Large intestine (tissue), 3 donors: ENCODE data around the gene RSRC2. TPM values are rescaled to one million over a fixed set of nuclear protein-coding genes. Genes with fewer than 3 reads are reported as not detected.
"Not testable (repeated sequence)": the region's sequence is repeated elsewhere in the genome, so short reads cannot be mapped to it uniquely, and the experiment has no call there.

Source experiments
- DNase-seq, 2 donors: peaks; one replicate each; pipeline versions ENCODE4 v3.0.0 to v3.0.0-alpha.2; 2013
- H3K27ac ChIP-seq: one replicate; pipeline ENCODE4 v1.5.1; 2013; ENCODE audit warnings: low read length
- H3K27me3 ChIP-seq: 2 replicates; pipeline ENCODE4 v1.6.1; 2013; ENCODE audit warnings: low read length; ENCODE audit not compliant: control insufficient read depth, insufficient read depth
- H3K36me3 ChIP-seq: 2 replicates; pipeline ENCODE4 v1.6.1; 2013; ENCODE audit warnings: low read length; ENCODE audit not compliant: control insufficient read depth, insufficient read depth
- H3K4me1 ChIP-seq: one replicate; pipeline ENCODE4 v1.6.1; 2013; ENCODE audit warnings: low read length; ENCODE audit not compliant: control insufficient read depth, insufficient read depth
- H3K4me3 ChIP-seq: one replicate; pipeline ENCODE4 v1.5.1; 2013; ENCODE audit warnings: low read length
- H3K9me3 ChIP-seq: one replicate; pipeline ENCODE4 v1.6.1; 2013; ENCODE audit warnings: mild to moderate bottlenecking, low read depth, low read length, moderate library complexity; ENCODE audit not compliant: control insufficient read depth
- WGBS: methylation state at CpG from one replicate; pipeline ENCODE4 v1.1.5; 2013; ENCODE audit warnings: low lambda C conversion rate; ENCODE audit not compliant: insufficient coverage; 5-methylcytosine and 5-hydroxymethylcytosine counted together
- polyA plus RNA-seq: library from polyadenylated mRNA; unstranded; fragments of 120-200 nt; gene quantifications from one replicate; pipeline ENCODE4 v1.2.1, GENCODE V29; 2013

The RSRC2 gene
- polyA plus RNA-seq, 1 donor: 120 TPM

DNA sequence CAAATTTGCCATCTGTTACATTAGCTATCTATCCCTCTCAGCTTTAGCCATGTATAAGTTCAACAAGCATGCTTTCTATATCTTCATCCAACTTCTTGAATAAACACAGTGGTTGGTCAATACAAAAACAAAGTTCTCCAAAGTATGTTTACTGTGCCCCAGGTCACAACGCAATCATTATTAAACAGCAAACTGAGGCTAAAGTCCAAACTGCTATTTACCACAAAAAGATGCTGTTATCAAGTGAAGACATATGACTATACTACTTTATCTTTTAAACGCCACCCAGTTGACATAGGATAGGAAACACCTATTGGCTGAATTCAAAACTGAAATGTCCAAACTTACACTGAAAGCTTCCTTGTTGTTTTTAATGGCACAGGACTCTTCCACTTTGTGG is 37.7 kb downstream of the RSRC2 start:
- H3K27ac ChIP-seq: no peak overlapping the region
- DNase-seq: peak; percentile 29 to 36
- H3K27me3 ChIP-seq: no peaks in the 10 kb centered on the region
- H3K4me3 ChIP-seq: no peak overlapping the region
- no peaks in the 10 kb centered on the region for H3K9me3 ChIP-seq
- 20% methylated on average over 1 of the region's 2 CpGs for WGBS
- H3K36me3 ChIP-seq: peaks cover 63% of the 10 kb centered on the region
- no peaks in the 10 kb centered on the region for H3K4me1 ChIP-seq

DNA sequence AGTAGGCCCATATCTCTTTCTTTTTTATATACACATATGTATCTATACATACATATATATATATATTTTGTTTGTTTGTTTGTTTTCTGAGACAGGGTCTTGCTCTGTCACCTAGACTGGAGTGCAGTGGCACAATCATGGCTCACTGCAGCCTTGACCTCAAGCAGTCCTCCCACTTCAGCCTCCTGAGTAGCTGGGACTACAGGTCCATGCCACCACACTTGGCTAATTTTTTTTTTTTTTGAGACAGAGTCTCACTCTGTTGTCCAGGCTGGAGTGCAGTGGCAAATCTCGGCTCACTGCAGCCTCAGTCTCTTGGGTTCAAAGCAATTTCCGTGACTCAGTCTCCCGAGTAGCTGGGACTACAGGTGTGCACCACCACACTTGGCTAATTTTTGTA is 38.9 kb downstream of the RSRC2 start:
- no CpG with 5 or more reads among the region's 3 CpGs for WGBS

DNA sequence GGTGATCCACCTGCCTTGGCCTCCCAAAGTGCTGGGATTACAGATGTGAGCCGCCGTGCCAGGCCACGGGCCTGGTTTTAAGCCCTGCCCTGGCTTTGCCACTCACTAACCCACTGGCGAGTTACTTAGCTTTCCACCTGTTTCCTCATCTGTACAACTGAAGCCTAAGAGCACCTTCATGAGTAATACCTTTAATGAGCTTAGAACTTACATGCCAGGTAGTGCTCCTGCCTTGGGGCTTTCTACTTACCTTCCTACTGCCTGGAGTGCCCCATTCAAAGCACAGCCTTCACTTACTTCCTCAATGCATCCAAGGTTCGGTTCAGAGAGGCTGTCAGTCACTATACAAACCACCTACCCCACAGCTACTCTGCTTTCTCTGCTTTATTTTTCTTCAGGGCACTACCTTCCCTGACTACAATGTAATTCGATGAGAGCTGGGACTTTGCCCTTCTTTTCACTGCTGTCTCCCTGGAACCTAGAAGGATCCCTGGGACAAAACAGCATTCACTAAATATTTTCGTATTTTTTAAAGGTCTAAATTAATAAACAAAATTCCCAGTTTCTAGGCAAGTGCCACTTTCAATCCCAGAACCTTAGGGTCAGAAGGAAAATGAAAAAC is 39.8 kb downstream of the RSRC2 start:
- no peaks in the 10 kb centered on the region for H3K9me3 ChIP-seq
- no peaks in the 10 kb centered on the region for H3K27me3 ChIP-seq
- 71% methylated on average over 1 of the region's 7 CpGs for WGBS
- DNase-seq: no peak
- H3K4me1 ChIP-seq: no peaks in the 10 kb centered on the region
- no peak overlapping the region for H3K27ac ChIP-seq
- H3K4me3 ChIP-seq: no peak overlapping the region
- H3K36me3 ChIP-seq: peaks cover 60% of the 10 kb centered on the region

More for the DNA sequence above, 38.9 kb downstream of the RSRC2 start:
- not testable (repeated sequence) for H3K9me3 ChIP-seq, DNase-seq, H3K4me1 ChIP-seq, H3K27ac ChIP-seq, H3K4me3 ChIP-seq, H3K27me3 ChIP-seq
- H3K36me3 ChIP-seq: peaks cover 67% of the 10 kb centered on the region

DNA sequence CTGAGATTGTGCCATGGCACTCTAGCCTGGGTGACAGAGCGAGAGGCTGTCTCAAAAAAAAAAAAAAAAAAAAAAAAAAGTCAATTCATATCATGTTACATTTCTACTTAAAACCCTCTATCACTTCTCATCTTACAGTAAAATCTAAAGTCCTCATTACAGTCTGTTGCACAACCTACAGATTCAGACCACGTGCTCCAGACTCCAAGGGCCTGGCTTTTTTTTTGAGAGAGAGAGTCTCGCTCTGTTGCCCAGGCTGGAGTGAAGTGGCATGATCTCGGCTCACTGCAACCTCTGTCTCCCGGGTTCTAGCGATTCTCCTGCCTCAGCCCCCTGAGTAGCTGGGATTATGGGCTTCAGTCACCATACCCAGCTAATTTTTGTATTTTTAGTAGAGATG is 40.4 kb downstream of the RSRC2 start:
- not testable (repeated sequence) for DNase-seq, H3K27ac ChIP-seq, H3K4me1 ChIP-seq, H3K4me3 ChIP-seq, H3K9me3 ChIP-seq, H3K27me3 ChIP-seq
- peaks cover 60% of the 10 kb centered on the region for H3K36me3 ChIP-seq
- whole genome bisulfite sequencing: no CpG with 5 or more reads among the region's 6 CpGs

DNA sequence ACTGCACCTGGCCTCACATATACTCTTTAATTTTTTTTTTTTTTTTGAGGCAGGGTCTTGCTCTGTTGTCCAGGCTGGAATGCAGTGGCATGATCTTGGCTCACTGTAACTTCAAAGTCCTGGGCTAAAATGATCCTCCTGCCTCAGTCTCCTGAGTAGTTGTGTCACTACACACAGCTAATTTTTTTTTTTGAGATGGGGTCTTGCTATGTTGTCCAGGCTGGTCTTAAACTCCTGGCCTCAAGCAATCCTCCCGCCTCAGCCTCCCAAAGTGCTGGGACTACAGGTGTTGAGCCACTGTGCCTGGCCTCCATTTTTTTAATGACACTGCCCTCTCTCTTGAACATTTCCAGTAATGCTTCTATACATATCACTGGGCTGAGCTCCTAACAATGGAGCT is 42.4 kb downstream of the RSRC2 start:
- not testable (repeated sequence) for H3K9me3 ChIP-seq, H3K4me3 ChIP-seq, H3K27ac ChIP-seq, H3K4me1 ChIP-seq, H3K27me3 ChIP-seq, DNase-seq
- peaks cover 58% of the 10 kb centered on the region for H3K36me3 ChIP-seq
- WGBS: no CpG with 5 or more reads among the region's 1 CpG

DNA sequence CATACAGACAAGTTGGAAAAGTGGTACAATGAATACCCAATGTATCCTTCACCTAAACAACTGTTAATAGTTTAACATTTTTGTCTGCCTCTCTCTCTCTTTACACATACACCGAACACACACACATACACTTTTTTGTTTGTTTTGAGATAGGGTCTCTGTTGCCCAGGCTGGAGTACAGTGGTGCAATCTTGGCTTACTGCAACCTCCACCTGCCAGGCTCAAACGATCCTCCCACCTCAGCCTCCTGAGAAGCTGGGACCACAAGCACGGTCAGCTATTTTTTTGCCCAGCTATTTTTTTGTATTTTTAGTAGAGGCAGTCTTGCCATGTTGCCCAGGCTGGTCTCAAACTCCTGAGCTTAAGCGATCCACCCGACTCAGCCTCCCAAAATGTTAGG is 42.8 kb downstream of the RSRC2 start:
- no peaks in the 10 kb centered on the region for H3K27me3 ChIP-seq
- no peaks in the 10 kb centered on the region for H3K9me3 ChIP-seq
- H3K36me3 ChIP-seq: peaks cover 57% of the 10 kb centered on the region
- no peaks in the 10 kb centered on the region for H3K4me1 ChIP-seq
- H3K27ac ChIP-seq: no peak overlapping the region
- no peak for DNase-seq
- no CpG with 5 or more reads among the region's 5 CpGs for WGBS
- H3K4me3 ChIP-seq: no peak overlapping the region

DNA sequence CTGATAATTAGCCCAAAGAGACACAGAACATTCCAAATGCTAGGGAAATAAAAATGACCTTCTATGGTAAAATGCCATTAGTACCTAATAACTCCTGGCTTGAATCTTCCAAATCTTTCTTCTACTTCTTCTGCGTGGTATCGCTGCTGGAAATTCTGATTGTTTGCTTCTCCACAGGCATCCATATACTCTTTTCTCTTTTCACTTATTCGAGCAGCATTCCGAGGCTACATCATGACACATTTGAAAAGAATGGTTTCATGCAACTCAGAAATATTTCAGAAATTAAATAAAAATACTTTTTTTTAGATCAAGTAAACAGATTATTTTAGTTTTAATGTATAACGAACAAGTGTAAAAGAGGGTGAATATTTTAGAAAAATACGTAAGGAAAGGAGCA is 44.9 kb downstream of the RSRC2 start:
- H3K4me1 ChIP-seq: no peaks in the 10 kb centered on the region
- WGBS: 100% methylated on average over 3 of the region's 6 CpGs
- no peaks in the 10 kb centered on the region for H3K27me3 ChIP-seq
- no peaks in the 10 kb centered on the region for H3K9me3 ChIP-seq
- DNase-seq: no peak
- H3K27ac ChIP-seq: no peak overlapping the region
- no peak overlapping the region for H3K4me3 ChIP-seq
- H3K36me3 ChIP-seq: peaks cover 54% of the 10 kb centered on the region

DNA sequence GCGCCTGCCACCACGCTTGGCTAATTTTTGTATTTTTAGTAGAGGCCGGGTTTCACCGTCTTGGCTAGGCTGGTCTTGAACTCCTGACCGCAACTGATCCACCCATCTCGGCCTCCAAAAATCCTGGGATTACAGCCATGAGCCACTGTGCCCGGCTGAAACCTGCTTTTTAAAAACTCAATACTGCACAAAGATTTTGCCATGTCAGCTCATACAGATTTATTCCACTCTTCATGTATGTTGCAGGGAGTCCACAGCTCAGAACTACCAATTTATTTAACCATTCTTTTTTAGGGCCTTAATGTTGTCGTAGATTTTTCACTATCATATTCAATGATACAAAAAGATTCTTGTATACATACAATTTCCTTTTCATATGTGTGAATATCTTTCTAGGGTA is 46.0 kb downstream of the RSRC2 start:
- H3K4me3 ChIP-seq: no peak overlapping the region
- H3K27me3 ChIP-seq: no peaks in the 10 kb centered on the region
- DNase-seq: no peak
- H3K27ac ChIP-seq: no peak overlapping the region
- peaks cover 54% of the 10 kb centered on the region for H3K36me3 ChIP-seq
- H3K9me3 ChIP-seq: no peaks in the 10 kb centered on the region
- WGBS: no CpG with 5 or more reads among the region's 8 CpGs
- no peaks in the 10 kb centered on the region for H3K4me1 ChIP-seq

DNA sequence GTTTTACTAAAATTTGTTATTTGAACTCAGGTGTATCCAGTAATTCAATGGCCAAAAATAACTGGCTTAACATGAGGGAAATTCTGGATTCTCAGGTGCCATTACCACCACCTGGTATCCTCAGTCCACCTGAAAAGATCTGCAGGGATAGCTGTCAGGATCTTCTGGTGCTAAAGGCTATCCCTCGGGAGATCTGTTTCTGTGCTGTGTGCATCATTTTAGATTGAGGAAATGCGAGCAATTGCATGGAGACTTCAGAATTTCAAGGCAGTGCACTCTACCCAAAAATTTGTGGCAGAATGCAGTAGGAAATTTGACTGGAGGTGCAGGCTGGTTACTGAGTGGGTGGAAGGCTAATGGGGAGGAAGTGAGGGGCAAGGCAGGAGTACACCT is 52.4 kb downstream of the RSRC2 start:
- no peaks in the 10 kb centered on the region for H3K9me3 ChIP-seq
- DNase-seq: no peak
- no CpG with 5 or more reads among the region's 2 CpGs for WGBS
- H3K4me3 ChIP-seq: no peak overlapping the region
- H3K4me1 ChIP-seq: no peaks in the 10 kb centered on the region
- no peaks in the 10 kb centered on the region for H3K27me3 ChIP-seq
- H3K27ac ChIP-seq: no peak overlapping the region
- H3K36me3 ChIP-seq: peaks cover 54% of the 10 kb centered on the region

DNA sequence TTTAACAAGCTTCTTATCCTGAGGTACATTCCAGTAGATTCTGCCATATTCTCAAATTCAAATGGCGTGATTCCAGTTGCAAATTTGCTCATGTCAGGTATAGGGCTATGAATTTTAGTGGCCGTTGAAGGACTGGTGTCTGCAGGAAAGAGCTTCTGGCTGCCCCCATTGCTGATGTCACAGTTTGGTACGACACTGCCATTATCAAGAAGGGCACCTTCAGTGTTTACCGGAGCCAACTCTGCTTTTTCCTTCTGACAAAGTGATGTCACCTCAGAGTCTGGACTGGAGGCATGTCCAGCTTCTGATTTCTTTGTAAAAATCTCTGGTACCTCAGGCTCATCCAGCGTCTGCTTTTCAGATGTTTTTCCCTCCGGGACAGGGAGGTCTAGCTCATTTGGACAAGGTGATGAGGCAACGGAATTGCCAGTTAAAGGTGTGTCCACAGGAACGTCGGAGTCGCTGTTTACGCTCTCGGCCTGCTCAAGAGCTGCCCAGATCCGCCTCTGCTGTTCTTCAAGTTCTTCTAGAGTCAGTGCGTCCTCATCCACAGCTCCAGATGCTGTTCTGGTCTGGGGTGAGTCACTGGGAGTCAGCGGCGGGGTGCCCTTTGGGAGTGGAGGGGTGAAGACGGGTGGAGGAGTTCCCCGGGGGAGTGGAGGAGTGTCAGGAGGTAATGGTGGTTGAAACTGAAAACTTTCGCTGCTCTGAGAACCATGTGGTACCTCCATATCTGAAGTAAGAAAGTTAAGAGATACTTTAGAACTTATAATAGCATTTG is 53.0 kb downstream of the RSRC2 start:
- H3K27ac ChIP-seq: no peak overlapping the region
- no peak overlapping the region for H3K4me3 ChIP-seq
- H3K4me1 ChIP-seq: no peaks in the 10 kb centered on the region
- no peak for DNase-seq
- H3K36me3 ChIP-seq: peaks cover 48% of the 10 kb centered on the region
- 100% methylated on average over 1 of the region's 19 CpGs for WGBS
- H3K9me3 ChIP-seq: no peaks in the 10 kb centered on the region
- no peaks in the 10 kb centered on the region for H3K27me3 ChIP-seq
